K562 (cell line): ENCODE results near the gene FAM200A. TPM values are rescaled to one million over a fixed set of nuclear protein-coding genes. Genes with fewer than 3 reads are reported as not detected.

Experiments used
- ATF1 ChIP-seq, 2 experiments: fragments of 450-650 bp in 1 of 2; IDR thresholded peaks; 2 replicates each; pipeline ENCODE4 v1.6.1; 2016; ENCODE audit warnings: missing compliant biosample characterization in 1 of 2, missing genetic modification characterization in 1 of 2
- CREM ChIP-seq: IDR thresholded peaks from 2 replicates; pipeline ENCODE4 v1.6.1; 2014; ENCODE audit warnings: antibody characterized with exemption, low read depth
- EP300 ChIP-seq: IDR thresholded peaks from 2 replicates; pipeline ENCODE4 v1.6.1; 2012; ENCODE audit warnings: low read length, improper control_type of control experiment
- KDM2B ChIP-seq: fragments of 250-450 bp; sonication (Bioruptor Pico); IDR thresholded peaks from 2 replicates; pipeline ENCODE4 v1.8.0; 2021; ENCODE audit warnings: mild to moderate bottlenecking, moderate library complexity
- LCOR ChIP-seq: sonication (generic); formaldehyde crosslinking; IDR thresholded peaks from 2 replicates; pipeline ENCODE4 v1.8.0; 2022; ENCODE audit warnings: mild to moderate bottlenecking, missing genetic modification reagents
- MYC ChIP-seq, 2 experiments: fragments of 250-450 bp in 1 of 2; sonication (Bioruptor Pico) in 1 of 2; IDR thresholded peaks; 2 replicates each; pipeline versions ENCODE4 v1.5.1 to v1.6.1; 2012 to 2021; ENCODE audit warnings: low read depth in 2 of 2, borderline replicate concordance in 1 of 2, improper control_type of control experiment in 1 of 2, low read length in 1 of 2, mild to moderate bottlenecking in 1 of 2, moderate library complexity in 1 of 2
- POLR2AphosphoS5 ChIP-seq: IDR thresholded peaks from 2 replicates; pipeline ENCODE4 v1.6.1; 2011; ENCODE audit warnings: mild to moderate bottlenecking, low read depth, low read length, moderate library complexity; ENCODE audit not compliant: control insufficient read depth, insufficient read depth
- POLR3G ChIP-seq: IDR thresholded peaks from 2 replicates; pipeline ENCODE4 v1.6.1; 2011; ENCODE audit not compliant: insufficient read length, insufficient replicate concordance; ENCODE audit errors: extremely low read depth
- RBM14 ChIP-seq: fragments of 200-400 bp; formaldehyde crosslinking; IDR thresholded peaks from 2 replicates; pipeline ENCODE4 v1.6.1; 2018; ENCODE audit warnings: low read depth, mild to moderate bottlenecking, low read length, moderate library complexity, borderline replicate concordance; ENCODE audit not compliant: insufficient read depth
- SMARCA4 ChIP-seq: fragments of 450-650 bp; IDR thresholded peaks from 2 replicates; pipeline ENCODE4 v1.6.1; 2016
- ZNF24 ChIP-seq: fragments of 450-650 bp; IDR thresholded peaks from 2 replicates; pipeline ENCODE4 v1.6.1; 2016
- ZNF431 ChIP-seq: sonication (generic); formaldehyde crosslinking; IDR thresholded peaks from 2 replicates; pipeline ENCODE4 v1.8.0; 2022; ENCODE audit warnings: mild to moderate bottlenecking, missing genetic modification reagents
- polyA plus RNA-seq, 8 experiments: library from polyadenylated mRNA; depleted of rRNA in 4 of 8; stranded (reverse) in 5 of 8; unstranded in 3 of 8; fragments of >200 nt; fragmentation: Nextera tagmentation in 2 of 8; fragmentation: Illumina TruSeq in 1 of 8; extraction: Ambion mirVana in 2 of 8; extraction: Trizol in 1 of 8; gene quantifications; 2 replicates each; pipeline versions ENCODE4 v1.2.1 to v1.2.3, GENCODE V29; 2011 to 2014; ENCODE audit warnings: inconsistent platforms in 1 of 8, missing spikeins in 1 of 8
- total RNA-seq, 7 experiments: library from RNA; depleted of rRNA in 6 of 7; stranded (reverse); fragments of >200 nt in 6 of 7; fragmentation: Illumina TruSeq in 2 of 7; extraction: Trizol in 2 of 7; gene quantifications; 2 replicates each; pipeline versions ENCODE4 v1.2.1 to v1.2.3, GENCODE V29; 2011 to 2021; ENCODE audit warnings: low replicate concordance in 1 of 7
- TF ChIP-seq, protein P1 (sequence below): sonication (generic); formaldehyde crosslinking; IDR thresholded peaks from 2 replicates; pipeline ENCODE4 v1.8.0; 2022; ENCODE audit warnings: mild to moderate bottlenecking, missing genetic modification reagents
- TF ChIP-seq, protein P2 (sequence below): sonication (generic); formaldehyde crosslinking; IDR thresholded peaks from 2 replicates; pipeline ENCODE4 v1.8.0; 2022; ENCODE audit warnings: missing genetic modification reagents, mild to moderate bottlenecking, moderate library complexity, borderline replicate concordance
- TF ChIP-seq, protein P3 (sequence below): IDR thresholded peaks from 3 replicates; pipeline ENCODE4 v1.6.1; 2011; ENCODE audit warnings: borderline replicate concordance, mild to moderate bottlenecking; ENCODE audit not compliant: insufficient read length, insufficient read depth
- TF ChIP-seq, protein P4 (sequence below): fragments of 250-450 bp; sonication (Bioruptor Pico); IDR thresholded peaks from 2 replicates; pipeline ENCODE4 v1.8.0; 2022; ENCODE audit warnings: inconsistent platforms
- TF ChIP-seq, protein P5 (sequence below): fragments of 250-450 bp; sonication (Bioruptor Pico); IDR thresholded peaks from 2 replicates; pipeline ENCODE4 v1.6.1; 2021; ENCODE audit warnings: mild to moderate bottlenecking
- TF ChIP-seq, protein P6 (sequence below): sonication (generic); formaldehyde crosslinking; IDR thresholded peaks from 2 replicates; pipeline ENCODE4 v1.4.0; 2020; ENCODE audit warnings: mild to moderate bottlenecking, missing genetic modification reagents

FAM200A gene
- total and polyA plus RNA-seq, 9 of the 15 experiments (the other 6 are each of a cell fraction or from before 2014, with no cell fraction given), result 3.3 to 11.2 (median 8.3) TPM

DNA sequence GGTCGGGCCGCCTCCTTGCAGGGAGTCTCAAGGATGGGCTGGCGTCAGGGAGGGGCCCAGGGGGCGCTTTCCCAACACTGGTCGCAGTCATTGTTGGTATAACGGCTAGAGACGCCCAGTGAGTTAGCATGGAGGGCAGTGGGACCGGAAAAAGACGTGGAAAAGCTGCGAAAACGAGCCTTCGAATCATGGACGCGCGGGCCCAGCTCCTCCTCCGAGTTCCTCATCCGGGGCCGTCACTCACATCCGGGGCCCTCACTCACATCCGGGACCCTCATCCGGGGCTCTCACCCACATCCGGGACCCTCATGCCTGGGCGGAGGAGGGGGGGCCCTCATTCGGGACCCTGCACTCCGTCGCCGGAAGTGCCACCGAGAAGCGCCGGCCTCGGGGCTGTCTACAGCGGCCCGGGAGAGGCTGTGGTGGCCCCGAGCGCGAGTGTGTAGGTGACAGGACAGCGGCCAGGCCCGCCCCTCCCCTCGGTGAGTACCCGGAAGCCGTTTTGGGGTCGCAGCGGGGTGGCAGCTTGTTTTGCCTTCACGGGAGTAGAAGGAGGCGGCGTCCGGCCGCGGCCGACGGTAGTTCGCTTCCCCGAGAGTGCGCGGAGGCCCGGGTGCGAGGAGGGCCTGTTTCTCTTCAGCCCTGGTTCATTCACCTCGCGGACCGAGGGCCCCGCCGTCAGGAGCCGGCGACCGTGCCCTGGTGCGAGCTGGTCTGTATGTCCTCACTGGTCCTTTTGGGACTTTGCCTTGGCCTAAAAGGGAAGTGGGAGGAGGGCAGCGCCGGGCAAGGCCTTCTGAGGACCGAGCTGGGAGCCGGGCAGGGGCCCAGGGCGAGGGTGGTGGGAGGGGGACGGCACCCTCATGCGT, 6.6 kb upstream of the FAM200A start, which contains the start of gene ZNF655 (continued):
- TF ChIP-seq, protein P1, sequence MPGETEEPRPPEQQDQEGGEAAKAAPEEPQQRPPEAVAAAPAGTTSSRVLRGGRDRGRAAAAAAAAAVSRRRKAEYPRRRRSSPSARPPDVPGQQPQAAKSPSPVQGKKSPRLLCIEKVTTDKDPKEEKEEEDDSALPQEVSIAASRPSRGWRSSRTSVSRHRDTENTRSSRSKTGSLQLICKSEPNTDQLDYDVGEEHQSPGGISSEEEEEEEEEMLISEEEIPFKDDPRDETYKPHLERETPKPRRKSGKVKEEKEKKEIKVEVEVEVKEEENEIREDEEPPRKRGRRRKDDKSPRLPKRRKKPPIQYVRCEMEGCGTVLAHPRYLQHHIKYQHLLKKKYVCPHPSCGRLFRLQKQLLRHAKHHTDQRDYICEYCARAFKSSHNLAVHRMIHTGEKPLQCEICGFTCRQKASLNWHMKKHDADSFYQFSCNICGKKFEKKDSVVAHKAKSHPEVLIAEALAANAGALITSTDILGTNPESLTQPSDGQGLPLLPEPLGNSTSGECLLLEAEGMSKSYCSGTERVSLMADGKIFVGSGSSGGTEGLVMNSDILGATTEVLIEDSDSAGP (CRISPR knock-in tag), result no peak
- TF ChIP-seq LCOR (peak; percentile 39), MYC (IDR thresholded peaks at IDR 0.05; ENCODE audit: low read depth, low read length) (peak; percentile 80), MYC (CRISPR knock-in tag; IDR thresholded peaks at IDR 0.05; ENCODE audit: borderline replicate concordance, low read depth) (peak; percentile 31), ZNF24 (no peak), KDM2B (no peak), POLR2AphosphoS5 (peak; percentile 90), RBM14 (peak; percentile 81; the same call in 1 of the 2 replicates), POLR3G (no peak), EP300 (peak; percentile 25; the same call in 1 of the 2 replicates), CREM (no peak), SMARCA4 (no peak), ZNF431 (0 out of 2 replicates have a peak, but pooled peaks have one; percentile 17), ATF1 (CRISPR knock-in tag; IDR thresholded peaks at IDR 0.05) (no peak), ATF1 (tag; IDR thresholded peaks at IDR 0.05) (peak; percentile 86)
- TF ChIP-seq, protein P2, sequence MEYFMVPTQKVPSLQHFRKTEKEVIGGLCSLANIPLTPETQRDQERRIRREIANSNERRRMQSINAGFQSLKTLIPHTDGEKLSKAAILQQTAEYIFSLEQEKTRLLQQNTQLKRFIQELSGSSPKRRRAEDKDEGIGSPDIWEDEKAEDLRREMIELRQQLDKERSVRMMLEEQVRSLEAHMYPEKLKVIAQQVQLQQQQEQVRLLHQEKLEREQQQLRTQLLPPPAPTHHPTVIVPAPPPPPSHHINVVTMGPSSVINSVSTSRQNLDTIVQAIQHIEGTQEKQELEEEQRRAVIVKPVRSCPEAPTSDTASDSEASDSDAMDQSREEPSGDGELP, result peak; percentile 72
- TF ChIP-seq, protein P3, sequence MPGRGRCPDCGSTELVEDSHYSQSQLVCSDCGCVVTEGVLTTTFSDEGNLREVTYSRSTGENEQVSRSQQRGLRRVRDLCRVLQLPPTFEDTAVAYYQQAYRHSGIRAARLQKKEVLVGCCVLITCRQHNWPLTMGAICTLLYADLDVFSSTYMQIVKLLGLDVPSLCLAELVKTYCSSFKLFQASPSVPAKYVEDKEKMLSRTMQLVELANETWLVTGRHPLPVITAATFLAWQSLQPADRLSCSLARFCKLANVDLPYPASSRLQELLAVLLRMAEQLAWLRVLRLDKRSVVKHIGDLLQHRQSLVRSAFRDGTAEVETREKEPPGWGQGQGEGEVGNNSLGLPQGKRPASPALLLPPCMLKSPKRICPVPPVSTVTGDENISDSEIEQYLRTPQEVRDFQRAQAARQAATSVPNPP, result no peak
- TF ChIP-seq, protein P4, sequence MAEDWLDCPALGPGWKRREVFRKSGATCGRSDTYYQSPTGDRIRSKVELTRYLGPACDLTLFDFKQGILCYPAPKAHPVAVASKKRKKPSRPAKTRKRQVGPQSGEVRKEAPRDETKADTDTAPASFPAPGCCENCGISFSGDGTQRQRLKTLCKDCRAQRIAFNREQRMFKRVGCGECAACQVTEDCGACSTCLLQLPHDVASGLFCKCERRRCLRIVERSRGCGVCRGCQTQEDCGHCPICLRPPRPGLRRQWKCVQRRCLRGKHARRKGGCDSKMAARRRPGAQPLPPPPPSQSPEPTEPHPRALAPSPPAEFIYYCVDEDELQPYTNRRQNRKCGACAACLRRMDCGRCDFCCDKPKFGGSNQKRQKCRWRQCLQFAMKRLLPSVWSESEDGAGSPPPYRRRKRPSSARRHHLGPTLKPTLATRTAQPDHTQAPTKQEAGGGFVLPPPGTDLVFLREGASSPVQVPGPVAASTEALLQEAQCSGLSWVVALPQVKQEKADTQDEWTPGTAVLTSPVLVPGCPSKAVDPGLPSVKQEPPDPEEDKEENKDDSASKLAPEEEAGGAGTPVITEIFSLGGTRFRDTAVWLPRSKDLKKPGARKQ (CRISPR knock-in tag), result no peak
- TF ChIP-seq, protein P5, sequence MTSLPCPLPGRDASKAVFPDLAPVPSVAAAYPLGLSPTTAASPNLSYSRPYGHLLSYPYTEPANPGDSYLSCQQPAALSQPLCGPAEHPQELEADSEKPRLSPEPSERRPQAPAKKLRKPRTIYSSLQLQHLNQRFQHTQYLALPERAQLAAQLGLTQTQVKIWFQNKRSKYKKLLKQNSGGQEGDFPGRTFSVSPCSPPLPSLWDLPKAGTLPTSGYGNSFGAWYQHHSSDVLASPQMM (CRISPR knock-in tag), result no peak
- TF ChIP-seq, protein P6, sequence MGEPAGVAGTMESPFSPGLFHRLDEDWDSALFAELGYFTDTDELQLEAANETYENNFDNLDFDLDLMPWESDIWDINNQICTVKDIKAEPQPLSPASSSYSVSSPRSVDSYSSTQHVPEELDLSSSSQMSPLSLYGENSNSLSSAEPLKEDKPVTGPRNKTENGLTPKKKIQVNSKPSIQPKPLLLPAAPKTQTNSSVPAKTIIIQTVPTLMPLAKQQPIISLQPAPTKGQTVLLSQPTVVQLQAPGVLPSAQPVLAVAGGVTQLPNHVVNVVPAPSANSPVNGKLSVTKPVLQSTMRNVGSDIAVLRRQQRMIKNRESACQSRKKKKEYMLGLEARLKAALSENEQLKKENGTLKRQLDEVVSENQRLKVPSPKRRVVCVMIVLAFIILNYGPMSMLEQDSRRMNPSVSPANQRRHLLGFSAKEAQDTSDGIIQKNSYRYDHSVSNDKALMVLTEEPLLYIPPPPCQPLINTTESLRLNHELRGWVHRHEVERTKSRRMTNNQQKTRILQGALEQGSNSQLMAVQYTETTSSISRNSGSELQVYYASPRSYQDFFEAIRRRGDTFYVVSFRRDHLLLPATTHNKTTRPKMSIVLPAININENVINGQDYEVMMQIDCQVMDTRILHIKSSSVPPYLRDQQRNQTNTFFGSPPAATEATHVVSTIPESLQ (CRISPR knock-in tag), result 0 out of 2 replicates have a peak, but pooled peaks have one; percentile 24
